Peyer's patch (tissue), 4 donors: ENCODE data around the gene CTBP2.

Source experiments
- POLR2A ChIP-seq, 2 donors: fragments of 450-650 bp; IDR thresholded peaks; one replicate each; pipeline ENCODE4 v1.5.1; 2017; ENCODE audit warnings: antibody characterized with exemption in 2 of 2, mild to moderate bottlenecking in 2 of 2, moderate library complexity in 2 of 2
- TF ChIP-seq, protein P1 (sequence below), 6 experiments: fragments of 450-650 bp in 4 of 6; fragments of 200-600 bp in 2 of 6; sonication (generic) in 1 of 6; IDR thresholded peaks; one replicate each; pipeline ENCODE4 v1.5.1; 2017 to 2019; ENCODE audit warnings: antibody characterized with exemption in 6 of 6, mild to moderate bottlenecking in 3 of 6, moderate library complexity in 1 of 6

DNA sequence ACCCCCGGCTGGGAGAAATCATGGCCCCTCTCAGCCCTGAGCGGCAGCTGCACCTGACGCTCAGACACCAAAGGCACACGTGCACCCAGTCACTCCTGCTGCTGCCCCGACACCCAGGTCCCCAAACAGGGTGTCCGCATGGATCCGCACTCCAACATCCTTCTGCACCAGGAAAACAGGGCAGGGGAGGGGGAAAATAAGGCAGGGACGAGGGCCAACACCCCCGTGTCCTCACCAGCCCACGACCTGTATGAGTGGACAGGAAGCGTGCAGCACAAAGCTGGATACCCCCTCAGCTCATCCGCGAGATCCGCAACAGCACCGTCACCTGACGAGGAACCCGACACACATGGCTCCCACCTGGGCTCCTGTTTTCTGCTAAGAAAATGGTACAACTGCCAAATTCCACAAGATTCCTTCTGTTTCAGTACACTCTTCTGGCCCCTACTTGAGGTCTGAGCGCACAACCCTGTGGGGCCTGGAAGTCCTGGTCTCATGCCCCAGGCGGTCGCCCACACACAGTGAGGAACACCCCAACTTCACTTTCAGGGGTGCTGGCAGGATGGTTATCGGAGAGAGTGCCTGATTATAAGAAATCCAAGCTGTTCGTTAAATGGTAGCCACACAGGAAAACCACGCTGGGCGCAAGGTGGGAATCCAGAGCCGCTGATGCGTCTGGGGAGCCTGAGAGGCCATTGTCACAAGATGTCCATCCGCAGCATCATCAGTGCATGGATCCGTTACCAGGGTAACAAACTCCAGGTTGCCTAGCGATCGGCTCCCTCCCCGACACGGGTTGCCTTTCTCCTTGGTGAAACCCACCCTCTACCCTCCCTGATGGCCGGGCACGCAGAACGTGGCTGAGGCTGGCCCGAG is 154.8 kb downstream of the CTBP2 start:
- TF ChIP-seq, protein P1, sequence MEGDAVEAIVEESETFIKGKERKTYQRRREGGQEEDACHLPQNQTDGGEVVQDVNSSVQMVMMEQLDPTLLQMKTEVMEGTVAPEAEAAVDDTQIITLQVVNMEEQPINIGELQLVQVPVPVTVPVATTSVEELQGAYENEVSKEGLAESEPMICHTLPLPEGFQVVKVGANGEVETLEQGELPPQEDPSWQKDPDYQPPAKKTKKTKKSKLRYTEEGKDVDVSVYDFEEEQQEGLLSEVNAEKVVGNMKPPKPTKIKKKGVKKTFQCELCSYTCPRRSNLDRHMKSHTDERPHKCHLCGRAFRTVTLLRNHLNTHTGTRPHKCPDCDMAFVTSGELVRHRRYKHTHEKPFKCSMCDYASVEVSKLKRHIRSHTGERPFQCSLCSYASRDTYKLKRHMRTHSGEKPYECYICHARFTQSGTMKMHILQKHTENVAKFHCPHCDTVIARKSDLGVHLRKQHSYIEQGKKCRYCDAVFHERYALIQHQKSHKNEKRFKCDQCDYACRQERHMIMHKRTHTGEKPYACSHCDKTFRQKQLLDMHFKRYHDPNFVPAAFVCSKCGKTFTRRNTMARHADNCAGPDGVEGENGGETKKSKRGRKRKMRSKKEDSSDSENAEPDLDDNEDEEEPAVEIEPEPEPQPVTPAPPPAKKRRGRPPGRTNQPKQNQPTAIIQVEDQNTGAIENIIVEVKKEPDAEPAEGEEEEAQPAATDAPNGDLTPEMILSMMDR (IDR thresholded peaks at IDR 0.05) = no peak
- TF ChIP-seq POLR2A (IDR thresholded peaks at IDR 0.05) = no peak
